ENCODE data around the gene RAP1GAP. TPM values are rescaled to one million over a fixed set of nuclear protein-coding genes. Genes with fewer than 3 reads are reported as not detected.

Gene RAP1GAP
- total and polyA plus RNA-seq, 2 of the 13 experiments (the other 11 are each of a cell fraction or from before 2014, with no cell fraction given): 11.9 to 37.5 TPM

DNA sequence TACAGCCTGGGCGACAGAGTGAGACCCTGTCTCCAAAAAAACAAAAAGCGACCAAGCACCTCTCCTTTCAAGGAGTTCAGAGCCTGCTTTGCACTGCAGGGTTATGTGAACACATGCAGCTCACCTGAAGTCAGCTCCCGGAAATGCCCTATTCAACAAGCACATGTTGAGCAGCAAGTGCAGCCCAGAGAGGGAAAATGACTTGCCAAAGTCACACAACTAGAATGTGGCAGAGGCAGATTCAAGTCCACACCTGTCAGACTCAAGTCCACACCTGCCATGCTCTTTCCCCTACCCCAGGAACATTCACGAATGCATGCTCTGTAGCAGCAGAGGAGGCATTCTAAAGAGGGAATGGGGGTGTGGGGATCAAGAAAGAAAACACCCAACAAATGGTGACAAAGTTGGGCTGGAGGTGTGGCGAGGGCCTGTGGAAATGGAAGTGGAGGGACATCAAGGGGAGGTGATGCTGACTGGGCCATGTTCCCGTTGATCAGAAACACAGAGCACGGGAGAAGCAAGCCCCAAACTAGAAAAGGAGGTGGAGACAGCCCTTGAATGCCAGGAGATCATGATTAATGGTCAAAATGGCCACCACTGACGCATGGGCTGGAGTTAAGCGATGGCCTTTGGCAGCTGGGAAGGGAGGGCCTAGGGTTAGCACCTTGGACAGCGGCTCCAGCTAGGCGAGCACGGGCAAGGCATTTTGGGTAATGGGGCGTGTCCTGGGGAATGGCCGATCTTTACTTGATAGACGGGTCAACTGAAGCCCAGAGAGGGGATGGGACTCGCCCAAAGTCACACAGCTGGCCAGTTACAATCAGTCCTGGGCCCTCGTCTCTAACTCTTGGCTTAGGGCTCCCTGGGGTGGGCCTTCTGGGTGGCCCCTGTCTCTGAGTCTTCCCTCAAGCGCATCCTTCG, 21.5 kb downstream of the RAP1GAP start:
- Histone ChIP-seq H3K4me1 (ENCODE audit: insufficient read depth, low read length) (peaks cover 21% of the 10 kb centered on the region), H3K4me3 (replicated peaks in 1 of 3; ENCODE audit: insufficient read depth in 1 of 3, low read depth in 2 of 3, low read length in 3 of 3) (no peak overlapping the region), H2AFZ (ENCODE audit: low read length) (no peak overlapping the region), H3K79me2 (ENCODE audit: insufficient read depth, low read length) (no peaks in the 10 kb centered on the region), H3K27me3 (ENCODE audit: control insufficient read depth in 1 of 2, insufficient read depth in 2 of 2, low read length in 2 of 2) (no peaks in the 10 kb centered on the region), H3K36me3 (replicated peaks in 1 of 2; ENCODE audit: control insufficient read depth in 1 of 2, insufficient read depth in 2 of 2, low read length in 2 of 2) (peaks cover 3 to 27% of the 10 kb centered on the region in 2 experiments; a peak in 4 of 5 replicates), H3K27ac (ENCODE audit: extremely low read length, insufficient read depth, low read length) (no peak overlapping the region), H3K9me3 (ENCODE audit: low read length) (no peaks in the 10 kb centered on the region), H3K4me2 (ENCODE audit: low read depth, low read length) (no peak overlapping the region), H4K20me1 (ENCODE audit: insufficient read depth, low read length) (peaks cover 31% of the 10 kb centered on the region), H3K9ac (ENCODE audit: insufficient read depth, low read depth, low read length) (no peak overlapping the region)
- ChIA-PET POLR2A (no interaction called here), CTCF (ENCODE audit: low intra/inter-chr PET ratio, low total read pairs) (no interaction called here)
- BruUV-seq (replicated peaks): no TSS peak
- FAIRE-seq (no peak), DNase-seq (ENCODE audit: low spot score) (no peak), ATAC-seq (no peak)
- intact Hi-C loops (cut with micrococcal nuclease; ENCODE audit: unreplicated experiment): no loop called here
- WGBS (ENCODE audit: low lambda C conversion rate): 91% methylated on average over 18 of the region's 19 CpGs
- in situ Hi-C loops (cut with HindIII; ENCODE audit: extremely low pct_ligation_motif_present, low pct_unique_long_range_greater_than_20kb): no loop called here
- TF ChIP-seq HOXA9 (CRISPR knock-in tag; IDR thresholded peaks at IDR 0.05; ENCODE audit: borderline replicate concordance) (no peak), SIN3A (IDR thresholded peaks at IDR 0.05; ENCODE audit: borderline replicate concordance, low read depth, low read length) (no peak), PPARG (CRISPR knock-in tag; conservative IDR thresholded peaks at IDR 0.05) (no peak), ZNF256 (CRISPR knock-in tag; conservative IDR thresholded peaks at IDR 0.05) (0 out of 2 replicates have a peak, but pooled peaks have one; percentile 55), ZBTB38 (CRISPR knock-in tag; IDR thresholded peaks at IDR 0.05) (0 out of 2 replicates have a peak, but pooled peaks have one; percentile 31), MIER2 (CRISPR knock-in tag; IDR thresholded peaks at IDR 0.05) (peak; percentile 95), ARID5B (CRISPR knock-in tag; IDR thresholded peaks at IDR 0.05) (no peak), RFXANK (CRISPR knock-in tag; IDR thresholded peaks at IDR 0.05) (no peak), SAFB2 (CRISPR knock-in tag; IDR thresholded peaks at IDR 0.05; ENCODE audit: borderline replicate concordance, low read depth) (no peak), POLR2G (IDR thresholded peaks at IDR 0.05; ENCODE audit: low read depth, low read length) (no peak), MED13 (CRISPR knock-in tag; IDR thresholded peaks at IDR 0.05) (0 out of 2 replicates have a peak, but pooled peaks have one; percentile 55), ZNF143 (CRISPR knock-in tag; IDR thresholded peaks at IDR 0.05) (peak; percentile 79), MYC (CRISPR knock-in tag; IDR thresholded peaks at IDR 0.05; ENCODE audit: borderline replicate concordance) (no peak), PBX3 (CRISPR knock-in tag; IDR thresholded peaks at IDR 0.05; ENCODE audit: borderline replicate concordance) (0 out of 2 replicates have a peak, but pooled peaks have one; percentile 43), NKX3-1 (CRISPR knock-in tag; IDR thresholded peaks at IDR 0.05) (0 out of 2 replicates have a peak, but pooled peaks have one; percentile 43)

All from HepG2 (cell line).